DND-41 (cell line): Measurements from ENCODE around the gene C22orf31.

Source experiments
- ATAC-seq: fragments of 200-7000 bp; cut with Tn5 transposase; 3 replicates; pipeline ENCODE4 v1.9.1; 2021; ENCODE audit warnings: low read depth; ENCODE audit not compliant: insufficient read depth
- DNase-seq: peaks from one replicate; pipeline ENCODE4 v3.0.0-alpha.2; 2020
- H2AFZ ChIP-seq: 2 replicates; pipeline ENCODE4 v1.6.0; 2012; ENCODE audit warnings: low read depth, low read length
- H3K27ac ChIP-seq: 2 replicates; pipeline ENCODE4 v1.5.1; 2012; ENCODE audit warnings: low read length, inconsistent platforms
- H3K27me3 ChIP-seq: fragments of 200-600 bp; sonication (generic); 2 replicates; pipeline ENCODE4 v1.6.0; 2012; ENCODE audit warnings: low read length, mild to moderate bottlenecking, inconsistent platforms; ENCODE audit not compliant: insufficient read depth, poor library complexity
- H3K36me3 ChIP-seq: 2 replicates; pipeline ENCODE4 v1.5.1; 2012; ENCODE audit warnings: low read length, inconsistent platforms; ENCODE audit not compliant: insufficient read depth
- H3K4me1 ChIP-seq: 2 replicates; pipeline ENCODE4 v1.5.1; 2012; ENCODE audit warnings: mild to moderate bottlenecking, low read length; ENCODE audit not compliant: insufficient read depth
- H3K4me2 ChIP-seq: 2 replicates; pipeline ENCODE4 v1.6.0; 2012; ENCODE audit warnings: mild to moderate bottlenecking, moderate library complexity, low read length, inconsistent platforms; ENCODE audit not compliant: insufficient read depth
- H3K4me3 ChIP-seq, 2 experiments: fragments of 200-600 bp in 1 of 2; shearing (Covaris generic) in 1 of 2; 2 replicates each; pipeline ENCODE4 v1.5.1; 2012 to 2016; ENCODE audit warnings: inconsistent platforms in 2 of 2, low read length in 2 of 2, mild to moderate bottlenecking in 2 of 2, low read depth in 1 of 2, moderate library complexity in 1 of 2
- H3K79me2 ChIP-seq: 2 replicates; pipeline ENCODE4 v1.6.0; 2012; ENCODE audit warnings: low read length, inconsistent platforms; ENCODE audit not compliant: insufficient read depth
- H3K9ac ChIP-seq: 2 replicates; pipeline ENCODE4 v1.6.0; 2012; ENCODE audit warnings: low read depth, mild to moderate bottlenecking, inconsistent platforms, low read length, moderate library complexity
- H3K9me3 ChIP-seq: 2 replicates; pipeline ENCODE4 v1.5.1; 2012; ENCODE audit warnings: low read length, moderate library complexity, mild to moderate bottlenecking, inconsistent platforms; ENCODE audit not compliant: insufficient read depth, severe bottlenecking
- H4K20me1 ChIP-seq: 2 replicates; pipeline ENCODE4 v1.6.0; 2012; ENCODE audit warnings: low read length; ENCODE audit not compliant: insufficient read depth
- CTCF ChIP-seq: IDR thresholded peaks from 2 replicates; pipeline ENCODE4 v1.5.1; 2012; ENCODE audit warnings: borderline replicate concordance, low read length, moderate library complexity, mild to moderate bottlenecking; ENCODE audit not compliant: poor library complexity, severe bottlenecking; ENCODE audit errors: extremely low read depth
- EZH2 ChIP-seq: IDR thresholded peaks from 3 replicates; pipeline ENCODE4 v1.6.1; 2012; ENCODE audit warnings: borderline replicate concordance, low read depth, mild to moderate bottlenecking, moderate library complexity, low read length, inconsistent platforms; ENCODE audit not compliant: severe bottlenecking

The C22orf31 gene

GRCh38 chr22:29093501-29094300, 32.1 kb upstream of the C22orf31 start:
- ATAC-seq: no peak
- Histone ChIP-seq H3K9ac (no peak overlapping the region), H3K79me2 (peaks cover 43% of the 10 kb centered on the region), H3K4me3 (no peak overlapping the region), H3K4me2 (no peak overlapping the region), H3K9me3 (no peaks in the 10 kb centered on the region), H4K20me1 (peaks cover 6% of the 10 kb centered on the region; the same call in 1 of the 2 replicates), H2AFZ (no peak overlapping the region), H3K27me3 (no peaks in the 10 kb centered on the region), H3K4me1 (no peaks in the 10 kb centered on the region), H3K27ac (no peak overlapping the region), H3K36me3 (peaks cover 33% of the 10 kb centered on the region)
- no peak for DNase-seq
- TF ChIP-seq CTCF (no peak), EZH2 (no peak)

- Histone ChIP-seq H3K27me3 (no peaks in the 10 kb centered on the region), H3K79me2 (peaks cover 50% of the 10 kb centered on the region), H3K9ac (no peak overlapping the region), H3K27ac (no peak overlapping the region), H2AFZ (no peak overlapping the region), H3K36me3 (peaks cover 28% of the 10 kb centered on the region), H3K9me3 (no peaks in the 10 kb centered on the region), H3K4me1 (no peaks in the 10 kb centered on the region), H3K4me2 (no peak overlapping the region), H3K4me3 (no peak overlapping the region), H4K20me1 (peaks cover 6% of the 10 kb centered on the region; the same call in 1 of the 2 replicates)
- no peak for DNase-seq
- no peak for TF ChIP-seq EZH2
- TF ChIP-seq CTCF: no peak
- no peak for ATAC-seq
Measured at GRCh38 chr22:29093030-29093429, 31.4 kb upstream of the C22orf31 start.

GRCh38 chr22:29092243-29092642, 30.6 kb upstream of the C22orf31 start:
- H2AFZ ChIP-seq: no peak overlapping the region
- TF ChIP-seq CTCF (no peak), EZH2 (no peak)
- H3K9me3 ChIP-seq: no peaks in the 10 kb centered on the region
- peaks cover 6% of the 10 kb centered on the region; the same call in 1 of the 2 replicates for H4K20me1 ChIP-seq
- H3K4me3 ChIP-seq: no peak overlapping the region
- DNase-seq: no peak
- H3K36me3 ChIP-seq: peaks cover 28% of the 10 kb centered on the region
- no peak overlapping the region for H3K9ac ChIP-seq
- peaks cover 54% of the 10 kb centered on the region for H3K79me2 ChIP-seq
- H3K4me2 ChIP-seq: no peak overlapping the region
- H3K27ac ChIP-seq: no peak overlapping the region
- ATAC-seq: no peak
- no peaks in the 10 kb centered on the region for H3K4me1 ChIP-seq
- H3K27me3 ChIP-seq: no peaks in the 10 kb centered on the region
